Prostate gland (tissue), 2 donors: ENCODE measurements around the gene SAMD13. TPM values are rescaled to one million over a fixed set of nuclear protein-coding genes. Genes with fewer than 3 reads are reported as not detected.

ENCODE experiments used
- DNase-seq: peaks from one replicate; pipeline ENCODE4 v3.0.0-alpha.2; 2019; ENCODE audit warnings: low spot score
- H3K27ac ChIP-seq, 2 donors: fragments of 200-600 bp; sonication (generic); 2 replicates each; pipeline ENCODE4 v1.5.1; 2017 to 2019
- H3K27me3 ChIP-seq: fragments of 200-600 bp; sonication (generic); replicated peaks from 2 replicates; pipeline ENCODE4 v1.5.1; 2019; ENCODE audit not compliant: insufficient read depth
- H3K36me3 ChIP-seq, 2 donors: fragments of 200-600 bp; sonication (generic); 1 replicate in 1 of 2; 2 replicates in 1 of 2; pipeline versions ENCODE4 v1.5.1 to v1.8.1; 2017 to 2019
- H3K4me1 ChIP-seq: fragments of 200-600 bp; sonication (generic); replicated peaks from 2 replicates; pipeline ENCODE4 v1.5.1; 2019
- H3K4me3 ChIP-seq, 2 donors: fragments of 200-600 bp; sonication (generic); 2 replicates each; pipeline ENCODE4 v1.5.1; 2017 to 2019
- H3K9me3 ChIP-seq: fragments of 200-600 bp; sonication (generic); 2 replicates; pipeline ENCODE4 v1.5.1; 2017
- CTCF ChIP-seq, 4 experiments: fragments of 200-600 bp in 2 of 4; fragments of 450-650 bp in 2 of 4; sonication (generic) in 2 of 4; IDR thresholded peaks; 1 replicate in 3 of 4; 2 replicates in 1 of 4; pipeline ENCODE4 v1.5.1; 2016 to 2019; ENCODE audit warnings: antibody characterized with exemption in 4 of 4, mild to moderate bottlenecking in 2 of 4, moderate library complexity in 2 of 4
- POLR2A ChIP-seq: fragments of 450-650 bp; IDR thresholded peaks from one replicate; pipeline ENCODE4 v1.6.1; 2016; ENCODE audit warnings: antibody characterized with exemption, mild to moderate bottlenecking
- POLR2AphosphoS5 ChIP-seq: sonication (generic); formaldehyde crosslinking; IDR thresholded peaks from one replicate; pipeline ENCODE4 v1.6.1; 2017; ENCODE audit warnings: antibody characterized with exemption
- WGBS: methylation state at CpG from one replicate; pipeline ENCODE4 v1.1.5; 2018; 5-methylcytosine and 5-hydroxymethylcytosine counted together
- intact Hi-C: fragments of 100-400 bp; cut with DNase I; formaldehyde crosslinking; loops from one replicate; pipeline ENCODE4 v1.14.2; 2022
- total RNA-seq, 2 donors: library from RNA; depleted of rRNA; stranded (reverse); fragments of >200 nt; gene quantifications; one replicate each; pipeline ENCODE4 v1.1.0, GENCODE V29; 2016

The SAMD13 gene
- total RNA-seq, 2 donors from 2014 or later: 3.1 to 3.4 TPM

- intact Hi-C loops: loop anchor here (10.0 kb wide), 2 partner anchors 66 to 136 kb away; no protein-coding TSS in a partner anchor
- under 1% methylated on average over 27 of the region's 34 CpGs for WGBS
These were observed 3.2 kb upstream of the SAMD13 start for GRCh38 chr1:84298328-84298683.

GRCh38 chr1:84298684-84299535 is 2.6 kb upstream of the SAMD13 start:
- H3K9me3 ChIP-seq: no peaks in the 10 kb centered on the region
- 2% methylated on average over 48 of the region's 50 CpGs for WGBS
- no peak for TF ChIP-seq POLR2AphosphoS5
- no peak for TF ChIP-seq CTCF (IDR thresholded peaks at IDR 0.05)
- no peak for TF ChIP-seq POLR2A
- intact Hi-C loops: loop anchor here (10.0 kb wide), 2 partner anchors 66 to 136 kb away; no protein-coding TSS in a partner anchor
- DNase-seq: peak; percentile 10
- peak overlapping the region; percentile 76 to 87 for H3K27ac ChIP-seq
- H3K27me3 ChIP-seq: no peaks in the 10 kb centered on the region
- no peaks in the 10 kb centered on the region for H3K36me3 ChIP-seq
- peaks cover 14% of the 10 kb centered on the region for H3K4me1 ChIP-seq
- peak overlapping the region; percentile 72 to 78 for H3K4me3 ChIP-seq

More at GRCh38 chr1:84298328-84298683, 3.2 kb upstream of the SAMD13 start:
- Histone ChIP-seq H3K4me3 (peak overlapping the region; percentile 72 to 78), H3K27me3 (no peaks in the 10 kb centered on the region), H3K9me3 (no peaks in the 10 kb centered on the region), H3K36me3 (no peaks in the 10 kb centered on the region), H3K4me1 (peaks cover 14% of the 10 kb centered on the region), H3K27ac (peak overlapping the region; percentile 76 to 87)
- DNase-seq: peak; percentile 18
- no peak for TF ChIP-seq POLR2AphosphoS5
- TF ChIP-seq POLR2A: peak; percentile 56
- TF ChIP-seq CTCF (IDR thresholded peaks at IDR 0.05): no peak

GRCh38 chr1:84299536-84300170 is 1.9 kb upstream of the SAMD13 start:
- Histone ChIP-seq H3K36me3 (no peaks in the 10 kb centered on the region), H3K27ac (peak overlapping the region; percentile 76 to 87)

GRCh38 chr1:84300501-84300900 is 1.0 kb upstream of the SAMD13 start:
- Histone ChIP-seq H3K27ac (no peak overlapping the region), H3K27me3 (no peaks in the 10 kb centered on the region), H3K9me3 (no peaks in the 10 kb centered on the region), H3K4me3 (no peak overlapping the region), H3K4me1 (peaks cover 14% of the 10 kb centered on the region), H3K36me3 (no peaks in the 10 kb centered on the region)
- DNase-seq: no peak
- intact Hi-C loops: no loop called here
- 96% methylated on average over 1 of the region's 1 CpG for WGBS
- TF ChIP-seq CTCF (IDR thresholded peaks at IDR 0.05) (no peak), POLR2AphosphoS5 (no peak), POLR2A (no peak)

More at GRCh38 chr1:84299536-84300170, 1.9 kb upstream of the SAMD13 start:
- no peak for DNase-seq
- peak overlapping the region; percentile 72 to 78 for H3K4me3 ChIP-seq
- H3K4me1 ChIP-seq: peaks cover 14% of the 10 kb centered on the region
- TF ChIP-seq POLR2A (no peak), POLR2AphosphoS5 (no peak), CTCF (IDR thresholded peaks at IDR 0.05) (no peak)
- no peaks in the 10 kb centered on the region for H3K27me3 ChIP-seq
- intact Hi-C loops: loop anchor here (10.0 kb wide), 2 partner anchors 65 to 135 kb away; no protein-coding TSS in a partner anchor
- H3K9me3 ChIP-seq: no peaks in the 10 kb centered on the region
- WGBS: 24% methylated on average over 4 of the region's 4 CpGs
